PFSK-1 (cell line): ENCODE measurements around the gene AOAH.

ENCODE experiments used
- FOXP2 ChIP-seq: optimal IDR thresholded peaks from 2 replicates; pipeline ENCODE3; 2011; ENCODE audit warnings: borderline replicate concordance, control low read depth, inconsistent platforms; ENCODE audit not compliant: insufficient read depth; ENCODE audit errors: extremely low read length, extremely low read depth
- POLR2AphosphoS5 ChIP-seq: IDR thresholded peaks from 2 replicates; pipeline ENCODE4 v1.6.1; 2012; ENCODE audit warnings: low read depth, mild to moderate bottlenecking, control low read depth, low read length, moderate library complexity
- REST ChIP-seq, 2 experiments: IDR thresholded peaks; 2 replicates each; pipeline versions ENCODE4 v1.6.1 to v1.8.0; 2011 to 2012; ENCODE audit warnings: low read depth in 2 of 2, low read length in 2 of 2, control low read depth in 1 of 2, inconsistent platforms in 1 of 2, mild to moderate bottlenecking in 1 of 2, moderate library complexity in 1 of 2; ENCODE audit not compliant: insufficient read depth in 1 of 2
- SIN3A ChIP-seq: IDR thresholded peaks from 2 replicates; pipeline ENCODE4 v1.6.1; 2012; ENCODE audit warnings: mild to moderate bottlenecking, low read length, moderate library complexity, borderline replicate concordance; ENCODE audit not compliant: insufficient read depth
- TAF1 ChIP-seq: IDR thresholded peaks from 2 replicates; pipeline ENCODE4 v1.6.1; 2012; ENCODE audit warnings: low read length, control low read depth, borderline replicate concordance; ENCODE audit not compliant: insufficient read depth

AOAH gene

DNA sequence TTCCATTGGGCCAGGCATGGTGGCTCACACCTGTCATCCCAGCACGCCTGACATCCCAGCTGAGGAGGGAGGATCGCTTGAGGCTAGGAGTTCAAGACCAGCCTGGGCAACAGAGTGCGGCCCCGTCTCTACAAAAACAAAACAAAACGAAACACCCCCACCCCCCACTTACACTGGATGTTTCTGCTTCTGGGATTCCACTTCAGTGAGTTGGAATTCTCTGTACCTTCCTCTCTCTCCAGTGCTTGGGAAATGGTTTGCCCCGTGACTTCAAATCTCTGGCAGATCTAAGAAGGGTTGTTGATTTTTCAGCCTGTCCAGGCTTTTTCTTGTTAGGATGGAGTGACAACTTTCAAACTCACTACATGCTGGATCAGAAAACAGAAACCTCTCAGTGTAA lies 227.7 kb downstream of the AOAH start:
- TF ChIP-seq TAF1 (no peak), SIN3A (no peak), REST (IDR thresholded peaks at IDR 0.05; ENCODE audit: insufficient read depth in 1 of 2, low read depth in 2 of 2, low read length in 2 of 2) (no peak), POLR2AphosphoS5 (no peak), FOXP2 (no peak)

DNA sequence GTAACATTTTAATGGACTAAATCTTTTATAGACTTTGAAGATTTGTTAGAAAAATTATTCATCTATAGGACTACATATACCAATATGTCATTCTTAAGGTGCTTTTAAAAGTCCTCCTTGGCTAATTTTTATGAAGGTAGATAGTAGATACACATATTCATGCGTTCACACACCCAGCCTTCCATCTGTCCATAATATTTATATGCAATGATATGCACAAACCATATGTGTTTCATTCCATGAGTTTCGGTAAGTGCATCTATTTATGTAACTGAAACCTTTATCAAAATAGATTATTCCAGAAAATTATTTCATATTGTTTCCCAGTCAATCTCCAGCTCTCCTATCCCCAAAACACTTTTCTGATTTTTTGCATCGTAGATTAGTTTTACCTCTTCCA lies 233.0 kb downstream of the AOAH start:
- TF ChIP-seq SIN3A (no peak), REST (IDR thresholded peaks at IDR 0.05; ENCODE audit: insufficient read depth in 1 of 2, low read depth in 2 of 2, low read length in 2 of 2) (no peak), FOXP2 (no peak), TAF1 (no peak), POLR2AphosphoS5 (no peak)

DNA sequence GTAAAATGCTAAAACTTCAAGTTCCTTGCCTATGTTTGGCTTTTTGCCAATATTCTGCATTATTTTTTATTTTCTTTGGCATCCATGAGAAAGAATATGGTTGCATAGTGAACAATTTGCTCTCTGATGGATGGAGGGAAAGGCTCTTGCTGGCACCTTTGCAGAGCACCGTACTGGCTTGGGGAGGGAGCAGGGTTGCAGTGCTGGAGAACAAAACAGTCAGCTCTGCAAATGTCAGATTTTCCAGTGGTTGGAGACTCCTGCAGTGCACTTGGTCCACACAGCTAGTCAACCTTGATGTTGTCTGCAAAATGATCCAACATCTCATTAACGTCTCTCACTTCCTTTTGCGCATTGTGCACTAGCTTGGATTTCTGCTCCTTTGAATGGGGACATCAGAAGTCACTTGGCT lies 233.9 kb downstream of the AOAH start:
- TF ChIP-seq SIN3A (no peak), POLR2AphosphoS5 (no peak), REST (IDR thresholded peaks at IDR 0.05; ENCODE audit: insufficient read depth in 1 of 2, low read depth in 2 of 2, low read length in 2 of 2) (no peak), TAF1 (no peak), FOXP2 (no peak)

DNA sequence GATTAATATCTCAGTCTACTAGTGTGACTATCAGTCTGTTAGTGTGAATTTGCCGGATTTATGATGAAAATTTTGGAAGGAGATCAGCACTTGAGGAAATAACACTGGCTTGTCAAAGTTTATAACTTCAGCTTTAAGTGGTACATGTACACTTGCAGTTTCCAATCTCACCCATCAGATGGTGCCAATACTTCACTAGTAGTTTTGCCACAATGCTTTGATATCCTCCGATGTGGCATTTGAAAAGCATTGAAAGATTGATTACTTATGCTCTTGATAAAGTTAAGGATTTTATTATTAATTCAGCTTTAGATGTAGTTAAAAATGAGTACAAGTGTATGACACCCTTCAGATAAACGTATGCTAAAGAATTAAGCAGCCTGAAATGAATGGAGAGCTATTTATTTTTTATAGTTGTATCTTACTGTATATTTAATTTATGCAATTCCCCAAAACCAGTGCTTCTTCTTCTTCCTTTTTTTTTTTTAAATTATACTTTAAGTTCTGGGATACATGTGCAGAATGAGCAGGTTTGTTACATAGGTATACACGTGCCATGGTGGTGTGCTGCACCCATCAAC lies 236.4 kb downstream of the AOAH start:
- no peak for TF ChIP-seq TAF1
- TF ChIP-seq FOXP2 = no peak
- TF ChIP-seq POLR2AphosphoS5 = no peak
- no peak for TF ChIP-seq REST (IDR thresholded peaks at IDR 0.05; ENCODE audit: insufficient read depth in 1 of 2, low read depth in 2 of 2, low read length in 2 of 2)
- no peak for TF ChIP-seq SIN3A

DNA sequence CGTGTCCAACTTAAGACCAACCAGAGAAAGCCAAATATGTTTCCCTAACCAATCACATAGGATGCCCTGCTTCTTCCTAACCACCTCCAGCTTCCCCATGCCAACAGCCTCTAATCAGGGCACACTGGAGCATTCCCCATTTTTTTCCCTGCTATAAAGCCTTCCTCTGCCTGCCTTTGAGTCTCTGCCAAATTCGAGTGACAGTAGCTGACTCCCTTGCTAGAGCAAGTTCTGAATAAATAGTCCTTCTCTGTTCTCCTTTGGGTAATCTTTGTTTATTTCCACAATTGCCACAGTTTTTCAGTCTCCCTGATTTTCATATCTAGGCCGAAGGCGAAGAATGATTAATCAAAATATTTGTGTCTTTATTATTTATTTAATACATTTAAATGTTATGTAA lies 238.0 kb downstream of the AOAH start:
- TF ChIP-seq TAF1 (no peak), SIN3A (no peak), POLR2AphosphoS5 (no peak), FOXP2 (no peak), REST (IDR thresholded peaks at IDR 0.05; ENCODE audit: insufficient read depth in 1 of 2, low read depth in 2 of 2, low read length in 2 of 2) (no peak)
